Progenitor cell of endocrine pancreas (in vitro differentiated cells): ENCODE data around the gene AHCYL1. TPM values are rescaled to one million over a fixed set of nuclear protein-coding genes. Genes with fewer than 3 reads are reported as not detected.

Experiments used
- DNase-seq: peaks from one replicate; pipeline ENCODE4 v3.0.0; 2021; ENCODE audit warnings: low spot score; ENCODE audit not compliant: unreplicated experiment
- H3K27ac Mint-ChIP-seq: 2 replicates; pipeline ENCODE4 v1.8.0; 2021; ENCODE audit warnings: mild to moderate bottlenecking, moderate library complexity, mixed read lengths
- H3K27me3 Mint-ChIP-seq: 2 replicates; pipeline ENCODE4 v1.8.0; 2021; ENCODE audit warnings: mixed read lengths
- H3K36me3 Mint-ChIP-seq: 2 replicates; pipeline ENCODE4 v1.8.0; 2022; ENCODE audit warnings: mixed read lengths; ENCODE audit not compliant: insufficient read depth
- H3K4me1 Mint-ChIP-seq: 2 replicates; pipeline ENCODE4 v1.8.0; 2021; ENCODE audit warnings: low read depth, mixed read lengths
- H3K4me3 Mint-ChIP-seq: 2 replicates; pipeline ENCODE4 v1.8.0; 2021; ENCODE audit warnings: low read depth, mild to moderate bottlenecking, moderate library complexity, mixed read lengths
- H3K9me3 Mint-ChIP-seq: 2 replicates; pipeline ENCODE4 v1.8.0; 2021; ENCODE audit warnings: low read depth, mixed read lengths
- total RNA-seq: library from RNA; stranded (reverse); gene quantifications from 2 replicates; pipeline ENCODE4 v1.2.1, GENCODE V29; 2021
- TF ChIP-seq, protein P1 (sequence below): fragments of 200-600 bp; sonication (generic); IDR thresholded peaks from one replicate; pipeline ENCODE4 v1.5.0; 2021; ENCODE audit warnings: antibody characterized with exemption, mild to moderate bottlenecking; ENCODE audit not compliant: unreplicated experiment

Gene AHCYL1
- total RNA-seq, 1 donor from 2014 or later: 90.2 TPM

DNA sequence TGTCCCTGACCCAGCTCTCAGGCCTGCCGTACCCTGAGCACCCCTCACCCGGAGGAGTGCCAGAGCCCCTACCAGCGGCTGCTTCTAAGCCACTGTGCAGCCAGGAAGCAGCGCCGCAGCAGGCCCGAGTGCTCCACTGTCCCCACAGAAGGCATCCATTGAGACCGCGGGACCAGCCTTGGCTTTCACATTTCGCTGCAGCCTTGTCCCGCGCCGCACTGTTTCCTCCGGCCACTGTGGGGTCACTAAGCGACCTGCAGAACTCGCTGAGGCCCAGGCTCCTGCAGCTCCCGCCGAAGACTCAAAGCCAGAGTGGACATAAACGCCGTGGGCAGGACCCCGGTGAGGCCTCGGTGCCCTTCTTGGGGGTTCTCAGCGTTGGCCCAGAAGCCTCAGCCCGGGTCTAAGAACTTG, 82.9 kb downstream of the AHCYL1 start:
- Mint-ChIP-seq H3K9me3 (no peaks in the 10 kb centered on the region), H3K27ac (peak overlapping the region; percentile 83), H3K4me1 (peaks cover 7% of the 10 kb centered on the region), H3K27me3 (peaks cover 78% of the 10 kb centered on the region), H3K4me3 (peak overlapping the region; percentile 55), H3K36me3 (peaks cover 2% of the 10 kb centered on the region)
- no peak for DNase-seq
- TF ChIP-seq, protein P1, sequence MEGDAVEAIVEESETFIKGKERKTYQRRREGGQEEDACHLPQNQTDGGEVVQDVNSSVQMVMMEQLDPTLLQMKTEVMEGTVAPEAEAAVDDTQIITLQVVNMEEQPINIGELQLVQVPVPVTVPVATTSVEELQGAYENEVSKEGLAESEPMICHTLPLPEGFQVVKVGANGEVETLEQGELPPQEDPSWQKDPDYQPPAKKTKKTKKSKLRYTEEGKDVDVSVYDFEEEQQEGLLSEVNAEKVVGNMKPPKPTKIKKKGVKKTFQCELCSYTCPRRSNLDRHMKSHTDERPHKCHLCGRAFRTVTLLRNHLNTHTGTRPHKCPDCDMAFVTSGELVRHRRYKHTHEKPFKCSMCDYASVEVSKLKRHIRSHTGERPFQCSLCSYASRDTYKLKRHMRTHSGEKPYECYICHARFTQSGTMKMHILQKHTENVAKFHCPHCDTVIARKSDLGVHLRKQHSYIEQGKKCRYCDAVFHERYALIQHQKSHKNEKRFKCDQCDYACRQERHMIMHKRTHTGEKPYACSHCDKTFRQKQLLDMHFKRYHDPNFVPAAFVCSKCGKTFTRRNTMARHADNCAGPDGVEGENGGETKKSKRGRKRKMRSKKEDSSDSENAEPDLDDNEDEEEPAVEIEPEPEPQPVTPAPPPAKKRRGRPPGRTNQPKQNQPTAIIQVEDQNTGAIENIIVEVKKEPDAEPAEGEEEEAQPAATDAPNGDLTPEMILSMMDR: no peak

DNA sequence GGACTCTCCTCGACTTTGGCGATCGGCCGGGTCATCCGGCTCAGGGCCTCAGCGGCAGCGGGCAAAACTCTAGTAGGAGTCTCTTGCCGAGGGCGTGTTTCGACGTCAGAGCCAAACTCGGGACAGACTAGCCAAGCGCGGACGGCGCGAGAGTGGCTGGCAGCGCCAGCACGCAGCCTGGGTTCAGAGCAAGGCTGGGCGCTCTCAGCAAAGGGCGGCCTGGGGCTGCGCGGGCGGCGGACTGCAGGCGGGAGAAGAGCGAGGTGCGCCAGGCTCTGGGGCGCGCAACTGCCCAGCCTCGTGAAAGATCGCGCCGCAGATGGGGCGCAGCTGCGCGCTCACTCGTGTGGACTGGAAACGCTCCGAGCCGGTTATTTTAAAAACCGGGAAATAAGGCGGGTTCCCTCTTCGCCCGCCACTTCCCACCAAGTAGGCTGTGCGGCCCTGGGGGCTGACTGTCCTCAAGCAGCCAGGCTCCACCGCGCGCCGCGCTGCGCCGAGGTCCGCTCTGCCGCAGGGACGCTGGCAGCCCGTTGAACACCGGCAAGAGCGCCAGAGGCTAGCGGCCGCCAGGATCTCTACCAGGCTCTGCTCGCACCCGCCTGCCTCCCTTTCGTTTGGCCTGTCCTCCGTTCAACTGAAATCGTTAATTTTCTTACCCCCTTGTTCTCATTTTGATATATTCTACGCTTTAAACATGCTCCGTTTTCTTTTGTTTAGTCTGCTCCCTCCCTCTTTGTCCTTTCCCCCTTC, 83.5 kb downstream of the AHCYL1 start:
- TF ChIP-seq, protein P1: no peak
- peak overlapping the region; percentile 60 for H3K4me3 Mint-ChIP-seq
- DNase-seq: no peak
- peaks cover 83% of the 10 kb centered on the region for H3K27me3 Mint-ChIP-seq
- H3K36me3 Mint-ChIP-seq: peaks cover 2% of the 10 kb centered on the region
- peaks cover 5% of the 10 kb centered on the region for H3K4me1 Mint-ChIP-seq
- no peaks in the 10 kb centered on the region for H3K9me3 Mint-ChIP-seq
- peak overlapping the region; percentile 83 for H3K27ac Mint-ChIP-seq

DNA sequence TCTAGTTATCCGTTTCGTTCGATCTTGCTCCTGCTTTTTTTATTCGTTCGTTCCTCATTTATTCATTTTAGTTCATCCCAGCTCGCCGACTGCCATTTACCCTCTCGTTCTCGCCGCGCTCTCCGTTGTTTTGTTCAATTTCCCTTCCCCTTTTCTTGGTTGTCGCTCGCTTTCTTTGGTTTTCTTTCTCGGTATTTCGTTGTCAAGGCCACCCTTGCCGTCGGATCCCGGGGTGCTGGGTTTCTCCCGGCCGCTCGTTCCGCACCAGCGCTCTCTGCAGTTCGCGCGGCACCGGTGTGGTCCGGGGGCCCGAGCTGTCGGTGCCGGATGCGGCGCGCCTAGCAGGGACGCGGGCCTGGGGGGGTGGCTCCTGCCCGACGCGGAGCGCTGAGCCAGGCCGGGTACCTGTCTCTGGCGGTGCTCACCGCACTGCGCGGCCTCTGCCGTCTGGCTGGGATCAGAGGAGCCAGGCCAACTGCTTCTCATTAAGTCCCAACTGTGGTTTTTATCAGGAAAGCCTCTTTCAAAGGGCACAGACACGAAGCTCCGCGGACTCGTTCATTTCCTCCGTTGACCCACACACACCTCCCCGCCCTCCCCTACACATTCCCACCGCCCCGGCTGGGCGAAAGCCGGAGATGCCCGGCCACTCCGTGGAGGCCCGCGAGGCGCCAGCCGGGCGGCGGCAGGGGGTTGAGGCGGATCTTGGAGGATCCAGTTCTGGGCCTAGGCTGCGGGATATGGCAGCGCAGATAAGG, 84.3 kb downstream of the AHCYL1 start:
- H3K27ac Mint-ChIP-seq: peak overlapping the region; percentile 70
- TF ChIP-seq, protein P1: no peak
- peaks cover 5% of the 10 kb centered on the region for H3K4me1 Mint-ChIP-seq
- no peaks in the 10 kb centered on the region for H3K9me3 Mint-ChIP-seq
- H3K4me3 Mint-ChIP-seq: peak overlapping the region; percentile 60
- DNase-seq: no peak
- peaks cover 91% of the 10 kb centered on the region for H3K27me3 Mint-ChIP-seq
- peaks cover under 1% of the 10 kb centered on the region for H3K36me3 Mint-ChIP-seq

GRCh38 chr1:110069404-110070281, 85.1 kb downstream of the AHCYL1 start:
- H3K4me1 Mint-ChIP-seq: peaks cover 5% of the 10 kb centered on the region
- H3K9me3 Mint-ChIP-seq: no peaks in the 10 kb centered on the region
- peak overlapping the region; percentile 63 for H3K4me3 Mint-ChIP-seq
- TF ChIP-seq, protein P1: no peak
- peaks cover 93% of the 10 kb centered on the region for H3K27me3 Mint-ChIP-seq
- no peak for DNase-seq
- no peaks in the 10 kb centered on the region for H3K36me3 Mint-ChIP-seq
- no peak overlapping the region for H3K27ac Mint-ChIP-seq

DNA sequence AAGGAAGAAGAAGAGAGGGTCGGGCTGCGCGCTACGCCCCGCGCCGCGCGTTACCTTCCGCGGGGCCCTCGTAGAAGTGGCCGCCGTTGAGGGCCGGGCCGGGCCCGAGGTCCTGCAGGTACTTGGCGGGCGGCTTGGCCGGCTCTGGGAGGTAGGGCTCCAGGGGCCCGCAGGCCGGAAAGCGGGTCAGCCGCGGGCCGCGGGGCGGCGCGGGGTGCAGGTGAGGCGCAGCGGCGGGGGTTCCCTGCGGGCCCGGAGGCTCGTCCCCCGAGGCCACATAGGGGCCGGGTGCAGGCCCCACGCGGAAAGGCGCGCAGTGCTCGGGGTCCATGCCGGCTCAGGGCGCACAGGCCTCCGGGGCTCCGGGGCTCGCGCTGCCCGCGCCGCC, 85.7 kb downstream of the AHCYL1 start:
- DNase-seq: no peak
- peaks cover 5% of the 10 kb centered on the region for H3K4me1 Mint-ChIP-seq
- H3K27me3 Mint-ChIP-seq: peaks cover 92% of the 10 kb centered on the region
- TF ChIP-seq, protein P1: no peak
- H3K4me3 Mint-ChIP-seq: peak overlapping the region; percentile 63
- H3K36me3 Mint-ChIP-seq: no peaks in the 10 kb centered on the region
- H3K9me3 Mint-ChIP-seq: no peaks in the 10 kb centered on the region
- H3K27ac Mint-ChIP-seq: no peak overlapping the region
